ENCODE measurements around the gene FIG4.

Gene FIG4

DNA sequence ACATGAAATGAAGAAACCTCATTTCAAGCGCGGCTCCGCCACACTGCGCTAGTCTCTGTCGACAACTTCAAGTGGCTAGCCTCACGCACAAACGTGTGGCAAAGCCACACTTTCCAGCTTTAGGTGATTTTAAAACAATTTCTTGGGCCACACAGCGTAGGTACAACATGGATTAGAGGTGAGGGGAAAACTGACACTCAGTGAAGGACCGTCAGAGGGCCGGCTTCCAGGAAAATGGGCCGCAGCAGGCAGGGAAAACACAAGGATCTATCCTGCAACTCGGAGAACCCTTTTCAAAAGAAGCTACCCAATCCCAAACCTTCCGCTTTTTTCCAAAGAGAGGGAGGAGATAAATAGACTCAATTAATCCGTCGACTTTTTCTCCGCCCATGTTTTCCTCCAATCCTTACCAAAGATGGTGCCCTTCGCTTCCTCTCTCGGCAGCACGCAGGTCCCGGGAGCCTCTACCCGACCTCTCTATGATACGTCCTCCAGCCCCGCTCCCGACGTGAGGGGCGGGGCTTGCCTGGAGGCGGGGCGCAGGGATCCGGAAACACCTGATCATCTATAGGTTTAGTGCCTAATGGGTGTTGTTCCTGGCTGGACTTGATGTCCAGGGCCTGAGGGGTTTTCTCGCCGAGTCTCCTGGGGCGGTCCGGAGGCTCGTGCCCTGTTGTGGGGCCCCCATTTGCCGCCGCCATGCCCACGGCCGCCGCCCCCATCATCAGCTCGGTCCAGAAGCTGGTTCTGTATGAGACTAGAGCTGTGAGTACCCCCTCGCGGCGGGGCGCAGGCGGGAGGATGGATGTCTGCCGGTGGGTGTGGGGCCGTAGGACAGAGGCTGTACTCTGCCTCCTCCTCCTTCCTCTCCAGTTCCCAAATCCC is at the start of gene FIG4, which contains the start of gene AK9:
FIG4 (plus strand) TSS at position 560 of the 885 bp plus-strand sequence; CDS start at position 700, 140 bp downstream.
AK9 (minus strand) TSS at position 466 of the 885 bp plus-strand sequence. CDS start 15,457 bp downstream, outside the sequence.
- peak; percentile 100 for DNase-seq

DNA sequence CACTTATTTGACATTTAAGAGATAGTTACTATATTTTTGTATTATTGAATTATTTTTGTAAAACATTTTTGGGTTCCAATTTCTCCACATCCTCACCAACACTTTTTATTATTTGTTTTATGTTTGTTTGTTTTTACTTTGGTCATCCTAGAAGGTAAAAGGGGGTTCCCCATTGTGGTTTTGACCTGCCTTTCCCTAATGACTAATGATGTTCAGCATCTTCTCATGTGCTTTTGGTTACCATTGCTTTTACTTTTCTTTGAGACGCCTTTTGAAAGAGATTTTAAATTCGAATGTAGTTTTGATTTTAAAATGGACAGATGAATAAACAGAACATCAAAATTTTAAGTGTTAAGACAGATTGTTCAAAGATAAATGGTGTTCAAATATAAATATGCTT is 47.0 kb upstream of the FIG4 start:
- DNase-seq, result no peak

DNA sequence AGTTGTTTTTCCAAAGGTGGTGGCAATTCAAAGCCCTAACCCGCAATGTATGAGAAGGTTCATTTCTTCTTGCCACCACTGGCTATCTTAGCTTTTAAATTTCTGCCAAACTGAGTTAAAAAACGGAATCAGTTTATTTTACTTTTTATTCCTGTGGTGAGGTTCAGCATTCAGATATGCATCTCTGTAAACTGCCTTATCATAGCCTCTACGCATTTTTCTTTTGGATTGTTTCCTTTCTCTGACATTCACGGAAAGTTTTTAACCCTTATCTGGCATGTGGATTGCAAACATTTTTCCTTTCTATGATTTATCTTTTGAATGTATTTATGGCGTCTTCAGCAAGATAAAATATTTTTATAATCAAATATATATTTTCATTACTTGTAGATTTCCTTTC is 37.8 kb upstream of the FIG4 start:
- DNase-seq, result no peak

DNA sequence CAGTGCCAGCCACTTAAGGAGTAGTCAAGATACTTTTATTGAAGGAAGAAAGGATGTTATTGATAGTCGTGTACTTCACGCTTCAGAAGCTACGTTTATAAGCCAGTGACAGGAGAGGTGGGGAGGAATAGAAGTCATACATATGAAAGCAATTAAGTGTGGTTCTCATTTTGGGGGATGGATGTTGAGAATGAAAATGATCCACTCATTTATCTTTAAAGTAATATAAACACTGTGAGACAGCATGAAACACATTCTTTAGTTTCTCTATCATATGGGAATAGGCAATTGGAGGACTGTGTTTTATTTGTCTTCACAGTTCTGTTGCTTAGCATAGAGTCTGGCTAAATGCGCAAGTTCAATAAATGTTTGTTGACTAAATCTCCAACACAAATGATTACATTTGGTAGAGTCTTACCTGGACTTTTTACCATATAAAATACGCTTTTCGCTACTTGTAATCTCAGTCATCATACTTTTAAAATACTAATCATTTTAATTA is 35.3 kb upstream of the FIG4 start:
- DNase-seq, result no peak

DNA sequence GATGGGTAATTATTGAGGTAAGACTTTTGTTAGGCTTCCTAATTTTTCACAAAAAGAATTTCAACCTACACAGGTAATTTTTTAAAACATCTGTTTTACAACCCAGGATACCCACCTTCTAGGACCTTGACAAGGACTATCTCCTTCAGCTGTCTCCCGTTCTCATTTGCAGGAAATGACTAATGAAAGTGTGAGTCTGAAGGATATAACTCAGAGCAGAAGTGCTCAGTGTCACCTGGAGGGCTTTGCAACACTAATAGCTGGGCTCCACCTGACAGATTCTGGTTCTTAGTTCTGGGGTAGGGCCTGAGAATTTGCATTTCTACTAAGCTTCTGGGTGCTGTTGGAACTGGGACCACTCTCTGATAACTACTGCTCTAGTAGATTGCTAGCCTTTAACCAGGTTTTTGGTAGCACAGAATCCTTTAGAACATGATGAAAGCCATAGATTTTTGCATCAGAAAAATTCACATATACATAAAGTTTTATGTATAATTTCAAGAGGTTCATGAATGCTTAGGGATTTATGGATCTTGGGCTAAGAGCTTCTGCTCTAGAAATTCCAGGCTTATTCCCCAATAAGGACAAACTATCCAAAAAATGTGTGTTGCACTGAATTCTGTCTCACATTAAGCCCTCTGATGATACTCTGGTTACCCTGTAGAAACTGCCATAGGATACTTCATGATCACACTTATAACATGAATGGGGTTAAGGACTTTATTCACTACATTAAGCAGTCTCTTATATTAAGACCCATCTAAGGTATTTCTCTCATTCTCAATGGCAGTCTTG is 30.4 kb upstream of the FIG4 start:
- DNase-seq, result no peak

DNA sequence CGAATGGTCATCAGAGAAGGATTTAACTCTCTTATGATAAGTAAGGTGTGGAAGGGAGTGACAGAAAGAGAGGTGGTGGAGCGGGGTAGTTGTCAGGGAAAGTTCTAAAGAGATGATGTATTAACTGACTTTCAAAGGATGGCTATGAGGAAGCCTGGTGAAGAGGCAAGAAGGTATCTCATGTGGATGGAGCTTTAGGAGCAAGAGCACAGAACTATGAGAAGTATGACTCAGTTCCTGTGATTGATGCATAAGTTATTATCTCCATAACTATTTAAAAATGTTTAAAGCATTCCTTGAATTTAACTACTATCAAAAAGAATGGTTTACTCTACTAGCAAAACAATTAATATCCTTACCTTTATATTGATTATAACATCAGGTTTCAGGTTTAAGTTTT is 28.9 kb upstream of the FIG4 start:
- no peak for DNase-seq

DNA sequence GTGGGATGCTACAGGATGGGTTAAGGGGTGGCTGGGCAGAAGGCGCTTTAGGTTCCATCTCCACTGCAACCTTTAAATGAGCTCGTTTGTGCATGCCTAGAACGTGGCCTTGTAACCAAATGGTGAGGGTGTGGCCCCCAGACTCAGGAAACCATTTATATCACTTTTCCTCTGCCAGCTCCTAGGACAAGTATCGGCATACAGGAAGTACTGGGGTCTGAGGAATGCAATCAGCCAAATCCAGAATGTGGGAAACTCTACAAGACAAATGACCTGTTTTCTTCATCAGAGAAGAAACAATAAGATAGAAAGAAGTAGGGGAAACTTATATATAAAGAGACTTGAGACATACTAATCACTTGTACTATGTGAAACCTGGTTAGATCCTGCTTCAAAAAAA is 21.3 kb upstream of the FIG4 start:
- no peak for DNase-seq

DNA sequence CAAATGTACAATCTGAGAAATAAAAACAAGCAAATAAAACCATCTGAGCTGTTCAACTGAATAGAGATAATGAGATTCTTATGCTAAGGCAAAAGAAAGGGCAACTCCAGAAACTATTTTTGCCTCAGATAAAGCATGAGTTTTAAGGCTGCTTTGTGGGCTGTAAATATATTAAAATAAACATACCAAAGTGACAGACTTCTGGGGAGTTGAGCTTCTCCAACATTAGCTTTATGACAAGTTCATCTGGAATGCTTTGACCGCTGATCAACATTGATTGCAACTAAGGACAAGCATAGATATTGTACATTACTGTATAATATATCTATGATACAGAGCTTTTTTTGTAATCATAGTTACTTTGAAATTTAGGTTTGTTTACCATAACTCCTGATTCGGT is 19.4 kb upstream of the FIG4 start:
- no peak for DNase-seq

DNA sequence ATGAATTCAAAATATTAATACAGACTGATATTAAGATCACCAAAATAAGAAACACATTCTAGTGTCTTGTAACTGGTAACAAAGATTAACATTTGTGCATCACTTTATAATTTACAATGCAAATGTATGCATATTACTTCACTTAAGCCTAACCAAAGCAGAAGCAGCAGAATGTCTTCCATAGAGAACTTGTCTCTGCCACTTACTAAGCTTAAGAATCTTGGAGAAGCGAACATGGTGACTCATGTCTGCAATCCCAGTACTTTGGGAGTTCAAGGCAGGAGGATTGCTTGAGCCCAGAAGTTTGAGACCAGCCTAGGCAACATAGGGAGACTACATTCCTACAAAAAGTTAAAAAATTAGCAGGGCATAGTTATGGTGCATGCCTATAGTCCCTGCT is 18.9 kb upstream of the FIG4 start:
- DNase-seq, result no peak

DNA sequence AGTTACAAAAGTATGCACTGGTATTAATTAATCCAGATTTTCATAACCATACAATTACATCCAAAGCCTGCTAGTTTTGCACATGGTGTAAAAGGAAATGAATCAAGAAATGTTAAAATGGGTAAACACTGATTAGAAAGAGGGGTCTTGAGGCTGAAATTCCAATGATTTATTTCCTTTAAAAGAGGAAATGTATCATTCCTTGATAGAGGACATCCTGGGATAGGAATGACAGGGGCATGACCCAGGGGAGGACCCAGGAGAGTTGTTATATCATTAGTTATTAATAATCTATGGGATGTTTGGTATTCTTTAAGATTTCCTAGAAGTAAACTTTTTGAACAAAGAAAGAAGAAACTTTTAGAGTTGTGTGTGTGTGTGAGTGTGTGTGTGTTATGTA is 18.3 kb upstream of the FIG4 start:
- DNase-seq, result no peak

DNA sequence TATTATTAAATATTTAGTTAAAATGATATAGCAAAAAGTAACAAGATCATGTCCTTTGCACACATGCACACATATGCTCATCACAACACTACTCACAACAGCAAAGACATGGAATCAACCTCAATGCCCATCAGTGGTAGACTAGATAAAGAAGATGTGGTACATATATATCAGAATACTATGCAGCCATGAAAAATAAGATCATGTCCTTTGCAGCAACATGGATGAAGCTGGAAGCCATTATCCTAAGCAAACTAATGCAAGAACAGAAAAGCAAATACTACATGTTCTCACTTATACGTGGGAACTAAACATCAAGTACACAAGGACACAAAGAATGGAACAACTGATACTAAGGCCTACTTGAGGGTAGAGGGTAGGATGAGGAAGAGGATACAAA is 14.4 kb upstream of the FIG4 start:
- no peak for DNase-seq

DNA sequence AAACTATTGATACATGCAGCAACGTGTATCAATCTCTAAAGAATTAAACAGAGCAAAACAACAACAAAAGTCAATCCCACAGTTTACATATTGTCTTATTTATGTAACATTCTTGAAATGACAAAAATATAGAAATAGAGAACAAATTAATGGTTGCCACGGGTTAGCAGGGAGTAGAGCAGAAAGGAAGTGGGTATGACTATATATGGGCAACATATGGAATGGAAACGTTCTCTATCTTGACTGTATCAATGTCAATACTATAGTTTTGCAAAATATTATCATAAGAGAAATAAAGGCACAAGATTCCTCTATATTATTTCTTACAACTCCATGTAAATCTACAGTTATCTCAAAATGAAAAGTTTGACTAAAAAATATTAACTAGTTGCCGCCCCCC is 12.9 kb upstream of the FIG4 start:
- no peak for DNase-seq

DNA sequence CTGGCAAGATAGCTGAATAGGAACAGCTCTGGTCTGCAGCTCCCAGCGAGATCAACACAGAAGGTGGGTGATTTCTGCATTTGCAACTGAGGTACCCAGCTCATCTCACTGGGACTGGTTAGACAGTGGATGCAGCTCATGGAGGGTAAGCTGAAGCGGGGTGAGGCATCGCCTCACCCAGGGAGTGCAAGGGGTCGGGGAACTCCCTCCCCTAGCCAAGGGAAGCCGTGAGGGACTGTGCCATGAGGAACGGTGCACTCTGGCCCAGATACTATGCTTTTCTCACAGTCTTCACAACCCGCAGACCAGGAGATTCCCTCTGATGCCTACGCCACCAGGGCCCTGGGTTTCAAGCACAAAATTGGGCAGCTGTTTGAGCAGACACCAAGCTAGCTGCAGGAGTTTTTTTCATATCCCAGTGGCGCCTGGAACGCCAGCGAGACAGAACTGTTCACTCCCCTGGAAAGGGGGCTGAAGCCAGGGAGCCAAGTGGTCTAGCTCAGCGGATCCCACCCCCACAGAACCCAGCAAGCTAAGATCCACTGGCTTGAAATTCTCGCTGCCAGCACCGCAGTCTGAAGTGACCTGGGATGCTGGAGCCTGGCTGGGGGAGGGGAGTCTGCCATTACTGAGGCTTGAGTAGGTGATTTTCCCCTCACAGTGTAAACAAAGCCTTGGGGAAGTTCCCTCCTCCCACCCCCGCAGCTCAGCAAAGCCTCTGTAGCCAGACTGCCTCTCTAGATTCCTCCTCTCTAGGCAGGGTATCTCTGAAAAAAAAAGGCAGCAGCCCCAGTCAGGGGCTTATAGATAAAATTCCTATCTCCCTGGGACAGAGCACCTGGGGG is 12.2 kb upstream of the FIG4 start:
- DNase-seq, result peak; percentile 78

DNA sequence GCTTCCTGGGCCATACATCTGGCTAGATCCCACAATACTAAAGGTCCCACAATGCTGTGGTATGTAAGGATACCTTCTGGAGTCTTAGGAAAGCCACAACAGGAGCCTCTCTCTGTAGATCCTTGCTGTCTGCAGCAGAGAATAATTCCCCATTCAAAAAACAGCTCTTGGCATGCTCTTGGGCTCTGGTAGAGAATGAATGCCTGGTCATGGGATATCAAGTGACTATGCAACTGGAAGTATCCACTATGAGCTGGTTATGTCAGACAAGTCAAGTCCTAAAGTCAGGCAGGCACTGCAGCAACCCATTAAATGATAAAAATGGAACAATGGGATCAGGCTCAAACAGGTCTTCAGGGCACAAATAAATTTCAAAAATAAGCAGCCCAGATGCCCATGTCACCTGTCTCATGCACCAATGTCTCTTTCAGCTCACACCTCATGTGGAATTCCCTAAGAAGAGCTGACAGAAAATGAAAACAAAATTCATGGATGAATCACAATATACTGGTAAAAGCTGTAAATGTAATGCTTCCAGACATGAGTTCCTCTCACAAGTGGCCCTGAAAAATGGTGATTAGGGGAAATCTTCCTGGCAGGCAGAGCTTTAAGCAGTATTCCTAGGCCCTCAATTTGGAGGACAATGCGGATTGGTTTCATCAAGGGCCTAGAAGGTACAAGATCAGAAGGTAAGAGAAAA is 4.4 kb upstream of the FIG4 start:
- DNase-seq, result no peak

DNA sequence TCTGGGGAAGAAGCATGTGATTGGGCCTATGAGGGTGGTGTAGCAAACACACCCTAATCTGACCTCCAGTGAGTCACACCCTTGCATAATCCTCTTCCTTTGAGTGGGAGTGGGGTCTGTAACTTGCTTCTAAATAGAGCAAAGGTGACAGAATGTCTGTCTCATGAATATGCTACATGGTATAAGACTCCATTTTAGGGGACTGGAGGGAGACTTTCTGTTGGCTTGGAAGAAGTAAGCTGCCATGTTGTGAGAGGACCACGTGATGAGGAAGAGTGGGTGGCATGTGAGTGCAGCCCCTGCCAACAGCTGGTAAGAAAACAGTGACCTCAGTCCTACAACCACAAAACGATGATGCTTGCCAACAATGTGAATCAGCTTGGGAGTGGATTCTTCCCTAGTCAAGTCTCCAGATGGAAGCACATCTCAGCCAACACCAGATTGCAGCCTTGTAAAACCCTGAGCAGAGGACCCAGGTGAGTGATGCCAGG is 3.8 kb upstream of the FIG4 start:
- DNase-seq, result no peak

DNA sequence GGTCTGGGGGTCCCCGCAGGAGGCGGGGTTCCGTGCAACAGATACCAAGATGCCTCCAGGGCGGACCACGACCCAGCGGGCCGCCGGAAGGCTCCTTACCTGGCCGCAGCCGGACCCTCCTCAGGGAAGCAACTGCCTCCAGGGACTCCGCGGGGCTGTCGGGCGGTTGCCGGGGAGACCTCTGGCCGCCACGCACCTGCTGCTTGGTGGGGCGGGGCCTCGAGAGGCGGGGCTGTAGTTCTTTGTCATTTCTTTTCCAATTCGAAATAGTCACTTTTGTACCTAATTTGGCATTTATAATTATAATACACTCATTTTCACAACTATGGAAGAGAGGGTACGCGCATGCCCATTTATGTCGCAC is 741 bp upstream of the FIG4 start:
- peak; percentile 91 for DNase-seq

DNA sequence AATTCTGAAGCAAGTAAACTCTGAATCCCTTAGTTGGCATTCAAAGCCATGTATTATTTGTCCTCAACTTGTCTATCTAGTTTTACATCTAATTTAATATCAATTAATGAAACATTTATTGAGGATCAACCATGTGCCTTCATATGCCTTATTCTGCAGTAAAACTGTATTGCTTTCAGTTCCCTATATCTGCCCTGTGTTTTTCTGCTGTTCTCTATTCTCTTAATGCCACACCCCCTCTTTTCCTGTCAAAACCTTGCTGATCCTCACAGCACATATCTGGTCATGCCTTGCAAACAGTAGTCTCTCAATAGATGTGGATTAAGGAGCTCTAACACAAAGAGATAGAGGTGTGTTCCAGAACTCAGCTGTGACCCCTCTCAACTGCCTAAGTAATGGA is 2.0 kb downstream of the FIG4 start:
- no peak for DNase-seq

DNA sequence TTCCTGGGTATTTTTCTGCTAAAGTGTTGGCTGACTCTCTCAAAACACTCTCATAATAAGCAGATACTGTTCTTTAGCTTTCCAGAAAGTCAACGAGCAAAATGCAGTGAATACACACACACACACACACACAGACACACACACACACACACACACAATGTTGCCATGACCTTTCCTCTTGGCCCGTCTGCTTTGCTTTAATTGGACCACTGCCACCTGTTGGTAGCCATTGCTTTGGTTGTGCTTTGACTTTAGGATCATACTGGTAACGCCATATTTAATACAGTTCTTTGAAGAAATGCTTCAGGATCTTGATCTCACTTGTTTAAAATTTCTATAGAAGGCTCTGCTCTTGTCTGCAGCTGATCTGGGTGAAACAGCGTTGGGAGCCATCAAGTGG is 4.4 kb downstream of the FIG4 start:
- peak; percentile 48 for DNase-seq

DNA sequence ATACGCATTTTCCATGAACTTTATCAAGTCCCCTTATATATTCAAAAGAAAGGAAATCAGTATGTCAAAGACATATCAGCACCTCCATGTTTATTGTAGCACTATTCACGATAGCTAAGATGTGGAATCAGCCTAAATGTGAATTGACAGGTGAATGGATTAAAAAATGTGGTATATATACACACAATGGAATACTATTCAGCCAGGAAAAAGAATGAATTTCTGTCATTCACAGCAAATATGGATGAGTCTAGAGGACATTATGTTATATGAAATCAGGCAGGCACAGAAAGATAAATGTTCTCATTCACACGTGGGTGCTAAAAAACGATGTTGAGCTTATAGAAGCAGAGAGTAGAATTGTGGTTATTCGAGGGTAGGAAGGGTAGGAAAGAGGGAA is 5.3 kb downstream of the FIG4 start:
- DNase-seq, result no peak

DNA sequence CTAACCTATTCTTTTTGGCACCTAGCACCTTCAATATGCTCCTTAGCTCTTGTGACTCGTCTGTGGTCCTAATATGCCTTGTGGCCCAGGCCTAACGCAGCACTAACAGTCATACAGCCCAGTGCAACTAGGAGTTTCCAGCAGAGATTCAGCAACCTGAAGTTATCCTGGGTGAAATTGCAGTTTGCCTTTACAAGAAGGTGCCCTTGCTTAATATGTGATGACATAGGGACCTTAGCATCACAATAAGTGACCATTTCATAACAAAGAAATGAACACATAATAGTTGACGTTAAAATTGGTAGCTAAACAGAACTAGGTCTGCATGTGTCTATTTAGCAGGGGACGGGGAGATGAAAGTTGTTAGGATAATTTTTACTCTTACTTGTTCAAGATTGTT is 10.1 kb downstream of the FIG4 start:
- no peak for DNase-seq

DNA sequence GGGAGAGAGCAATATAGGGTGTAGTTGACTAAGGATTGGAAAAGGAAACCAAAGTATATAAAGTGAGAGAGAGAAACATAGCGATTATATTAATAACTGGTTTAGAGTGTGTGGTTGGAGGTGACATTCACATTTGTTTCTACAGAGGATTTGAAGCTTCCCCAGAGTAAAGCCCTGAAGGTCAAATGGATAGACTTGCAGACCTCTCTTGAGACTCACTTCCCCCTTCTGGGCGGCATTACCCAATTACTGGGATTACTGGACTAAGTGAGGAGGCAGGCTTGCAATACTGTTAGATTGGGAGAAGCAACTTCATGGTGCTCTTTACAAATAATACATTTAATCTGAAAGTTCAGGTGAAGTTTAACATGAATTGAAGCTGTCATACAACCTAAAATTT is 10.7 kb downstream of the FIG4 start:
- DNase-seq, result no peak

DNA sequence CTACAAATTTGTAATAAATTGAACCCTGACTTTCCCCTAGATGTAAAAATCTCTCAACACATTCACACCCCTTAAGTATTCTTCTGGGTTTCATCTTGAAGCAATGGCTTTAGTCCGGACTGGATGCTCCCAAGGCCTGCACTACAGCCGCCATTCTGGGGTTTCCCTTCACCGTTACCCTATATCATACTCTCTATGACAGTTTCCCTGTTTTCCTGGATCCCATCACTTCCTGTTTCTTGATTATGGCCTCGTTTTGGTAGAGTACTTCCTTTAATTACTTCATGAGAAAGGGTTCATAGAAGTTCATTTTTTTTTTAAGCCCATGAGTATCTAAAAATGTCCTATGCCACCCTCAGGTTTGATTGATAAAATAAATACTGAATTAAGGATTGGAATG is 11.7 kb downstream of the FIG4 start:
- DNase-seq, result no peak
